Prostate gland (tissue), 2 donors: ENCODE results near the gene FAM222B. TPM values are rescaled to one million over a fixed set of nuclear protein-coding genes. Genes with fewer than 3 reads are reported as not detected.

Experiments
- DNase-seq: peaks from one replicate; pipeline ENCODE4 v3.0.0-alpha.2; 2019; ENCODE audit warnings: low spot score
- H3K27ac ChIP-seq, 2 donors: fragments of 200-600 bp; sonication (generic); 2 replicates each; pipeline ENCODE4 v1.5.1; 2017 to 2019
- H3K27me3 ChIP-seq: fragments of 200-600 bp; sonication (generic); replicated peaks from 2 replicates; pipeline ENCODE4 v1.5.1; 2019; ENCODE audit not compliant: insufficient read depth
- H3K36me3 ChIP-seq, 2 donors: fragments of 200-600 bp; sonication (generic); 1 replicate in 1 of 2; 2 replicates in 1 of 2; pipeline versions ENCODE4 v1.5.1 to v1.8.1; 2017 to 2019
- H3K4me1 ChIP-seq: fragments of 200-600 bp; sonication (generic); replicated peaks from 2 replicates; pipeline ENCODE4 v1.5.1; 2019
- H3K4me3 ChIP-seq, 2 donors: fragments of 200-600 bp; sonication (generic); 2 replicates each; pipeline ENCODE4 v1.5.1; 2017 to 2019
- H3K9me3 ChIP-seq: fragments of 200-600 bp; sonication (generic); 2 replicates; pipeline ENCODE4 v1.5.1; 2017
- POLR2A ChIP-seq: fragments of 450-650 bp; IDR thresholded peaks from one replicate; pipeline ENCODE4 v1.6.1; 2016; ENCODE audit warnings: antibody characterized with exemption, mild to moderate bottlenecking
- POLR2AphosphoS5 ChIP-seq: sonication (generic); formaldehyde crosslinking; IDR thresholded peaks from one replicate; pipeline ENCODE4 v1.6.1; 2017; ENCODE audit warnings: antibody characterized with exemption
- WGBS: methylation state at CpG from one replicate; pipeline ENCODE4 v1.1.5; 2018; 5-methylcytosine and 5-hydroxymethylcytosine counted together
- intact Hi-C: fragments of 100-400 bp; cut with DNase I; formaldehyde crosslinking; loops from one replicate; pipeline ENCODE4 v1.14.2; 2022
- total RNA-seq, 2 donors: library from RNA; depleted of rRNA; stranded (reverse); fragments of >200 nt; gene quantifications; one replicate each; pipeline ENCODE4 v1.1.0, GENCODE V29; 2016
- TF ChIP-seq, protein P1 (sequence below), 4 experiments: fragments of 200-600 bp in 2 of 4; fragments of 450-650 bp in 2 of 4; sonication (generic) in 2 of 4; IDR thresholded peaks; 1 replicate in 3 of 4; 2 replicates in 1 of 4; pipeline ENCODE4 v1.5.1; 2016 to 2019; ENCODE audit warnings: antibody characterized with exemption in 4 of 4, mild to moderate bottlenecking in 2 of 4, moderate library complexity in 2 of 4

FAM222B gene
- total RNA-seq, 2 donors from 2014 or later: 14.9 to 48.9 TPM

- intact Hi-C loops: loop anchor here (10.0 kb wide), 1 partner anchor 90 kb away; the partner anchor contains the start of gene ERAL1
- TF ChIP-seq POLR2A (no peak), POLR2AphosphoS5 (no peak)
- TF ChIP-seq, protein P1, sequence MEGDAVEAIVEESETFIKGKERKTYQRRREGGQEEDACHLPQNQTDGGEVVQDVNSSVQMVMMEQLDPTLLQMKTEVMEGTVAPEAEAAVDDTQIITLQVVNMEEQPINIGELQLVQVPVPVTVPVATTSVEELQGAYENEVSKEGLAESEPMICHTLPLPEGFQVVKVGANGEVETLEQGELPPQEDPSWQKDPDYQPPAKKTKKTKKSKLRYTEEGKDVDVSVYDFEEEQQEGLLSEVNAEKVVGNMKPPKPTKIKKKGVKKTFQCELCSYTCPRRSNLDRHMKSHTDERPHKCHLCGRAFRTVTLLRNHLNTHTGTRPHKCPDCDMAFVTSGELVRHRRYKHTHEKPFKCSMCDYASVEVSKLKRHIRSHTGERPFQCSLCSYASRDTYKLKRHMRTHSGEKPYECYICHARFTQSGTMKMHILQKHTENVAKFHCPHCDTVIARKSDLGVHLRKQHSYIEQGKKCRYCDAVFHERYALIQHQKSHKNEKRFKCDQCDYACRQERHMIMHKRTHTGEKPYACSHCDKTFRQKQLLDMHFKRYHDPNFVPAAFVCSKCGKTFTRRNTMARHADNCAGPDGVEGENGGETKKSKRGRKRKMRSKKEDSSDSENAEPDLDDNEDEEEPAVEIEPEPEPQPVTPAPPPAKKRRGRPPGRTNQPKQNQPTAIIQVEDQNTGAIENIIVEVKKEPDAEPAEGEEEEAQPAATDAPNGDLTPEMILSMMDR (IDR thresholded peaks at IDR 0.05): no peak
- no peak overlapping the region for H3K27ac ChIP-seq
- H3K9me3 ChIP-seq: no peaks in the 10 kb centered on the region
- WGBS: 62% methylated on average over 4 of the region's 4 CpGs
- no peak overlapping the region for H3K4me3 ChIP-seq
- no peaks in the 10 kb centered on the region for H3K36me3 ChIP-seq
- H3K27me3 ChIP-seq: no peaks in the 10 kb centered on the region
- DNase-seq: no peak
- peaks cover 10% of the 10 kb centered on the region for H3K4me1 ChIP-seq
These were observed 77.6 kb downstream of the FAM222B start for GRCh38 chr17:28765038-28765437.

DNA sequence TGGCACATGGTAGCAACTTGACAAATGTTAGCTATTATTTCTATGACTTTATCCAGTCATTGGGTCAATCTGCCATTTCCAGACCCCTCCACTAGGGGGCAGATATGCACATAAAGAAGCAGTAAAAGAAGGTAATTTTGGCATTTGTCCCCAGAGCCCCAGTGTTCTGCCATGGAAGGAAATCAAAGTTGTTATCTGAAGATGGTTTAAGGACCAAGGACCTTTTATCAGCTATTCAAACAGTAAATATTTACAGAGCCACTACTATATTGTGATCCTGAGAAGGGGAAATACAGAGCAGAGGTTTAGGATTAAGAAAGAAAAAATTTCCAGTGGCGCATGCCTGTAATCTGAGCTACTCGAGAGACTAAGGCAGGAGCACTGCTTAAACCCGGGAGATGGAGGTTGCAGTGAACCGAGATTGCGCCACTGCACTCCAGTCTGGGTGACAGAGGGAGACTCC lies 78.8 kb downstream of the FAM222B start:
- Histone ChIP-seq H3K4me1 (peaks cover 10% of the 10 kb centered on the region), H3K9me3 (no peaks in the 10 kb centered on the region), H3K27me3 (no peaks in the 10 kb centered on the region), H3K27ac (no peak overlapping the region), H3K4me3 (no peak overlapping the region), H3K36me3 (no peaks in the 10 kb centered on the region)
- peak; percentile 83 for DNase-seq
- intact Hi-C loops: loop anchor here (5.0 to 10.0 kb wide), 3 partner anchors 91 to 153 kb away; partner anchors contain the start of genes ERAL1 and FLOT2
- TF ChIP-seq, protein P1 (IDR thresholded peaks at IDR 0.05): peak; percentile 80 to 93 (median 90)
- TF ChIP-seq POLR2AphosphoS5 (peak; percentile 74), POLR2A (no peak)
- 39% methylated on average over 5 of the region's 5 CpGs for WGBS

GRCh38 chr17:28763137-28763799 lies 79.3 kb downstream of the FAM222B start:
- Histone ChIP-seq H3K4me3 (no peak overlapping the region), H3K27ac (no peak overlapping the region), H3K36me3 (no peaks in the 10 kb centered on the region), H3K27me3 (no peaks in the 10 kb centered on the region), H3K4me1 (peaks cover 10% of the 10 kb centered on the region), H3K9me3 (no peaks in the 10 kb centered on the region)
- intact Hi-C loops: loop anchor here (5.0 to 10.0 kb wide), 3 partner anchors 92 to 154 kb away; partner anchors contain the start of genes ERAL1 and FLOT2
- DNase-seq: no peak
- WGBS: 97% methylated on average over 1 of the region's 1 CpG
- no peak for TF ChIP-seq POLR2A
- TF ChIP-seq, protein P1 (IDR thresholded peaks at IDR 0.05): no peak
- TF ChIP-seq POLR2AphosphoS5: no peak

DNA sequence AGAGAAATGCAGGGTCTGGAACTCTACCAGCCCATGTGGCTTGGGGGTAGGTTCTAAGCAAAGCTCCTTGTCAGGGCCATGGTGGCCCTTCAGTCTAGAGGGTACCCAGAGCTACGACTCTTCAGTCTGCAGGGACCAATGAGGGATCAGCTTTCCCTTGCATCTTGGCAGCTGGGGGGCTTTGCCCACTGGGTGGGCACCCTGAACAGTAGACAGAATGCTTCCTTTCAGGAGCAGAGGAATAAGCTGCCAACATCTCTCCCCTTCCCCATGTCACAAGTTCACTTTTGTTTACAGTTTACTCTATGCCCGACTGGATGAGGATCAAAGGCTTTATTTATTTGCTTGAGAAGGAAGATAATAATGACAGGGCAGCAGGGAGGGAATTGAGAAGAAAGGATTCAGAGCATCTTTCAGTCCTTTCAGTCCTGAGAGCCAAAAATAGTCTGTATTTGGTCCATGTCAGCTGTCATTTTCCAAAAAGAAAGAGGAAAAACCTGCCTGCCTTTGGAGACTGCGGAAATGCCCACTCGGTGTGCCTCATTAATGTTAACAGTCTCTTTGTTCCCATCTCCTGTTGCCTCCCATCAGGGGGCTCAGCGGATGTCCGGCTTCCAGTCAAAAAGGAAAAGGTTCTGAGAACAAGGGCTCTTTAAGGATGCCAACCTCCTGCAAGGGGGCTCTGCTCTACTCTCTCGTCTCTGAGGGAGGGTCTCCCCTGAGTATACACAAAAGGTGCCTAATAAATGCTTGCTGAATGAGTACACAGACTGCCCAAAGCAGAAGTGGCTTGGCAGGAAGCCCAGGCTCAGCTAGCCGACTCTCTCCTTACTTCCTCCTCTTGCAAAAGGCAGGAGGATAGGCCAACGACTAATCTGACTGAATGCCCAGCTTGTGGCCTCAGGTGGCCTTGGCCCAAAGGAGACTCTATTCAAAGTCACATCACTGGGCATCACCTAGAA lies 81.7 kb downstream of the FAM222B start:
- no peaks in the 10 kb centered on the region for H3K27me3 ChIP-seq
- H3K4me1 ChIP-seq: peaks cover 10% of the 10 kb centered on the region
- WGBS: 20% methylated on average over 9 of the region's 9 CpGs
- no peaks in the 10 kb centered on the region for H3K9me3 ChIP-seq
- peak; percentile 69 for TF ChIP-seq POLR2AphosphoS5
- TF ChIP-seq, protein P1 (IDR thresholded peaks at IDR 0.05): no peak
- peak overlapping the region; percentile 50 to 51 for H3K27ac ChIP-seq
- H3K4me3 ChIP-seq: no peak overlapping the region
- H3K36me3 ChIP-seq: no peaks in the 10 kb centered on the region
- intact Hi-C loops: loop anchor here (5.0 to 10.0 kb wide), 3 partner anchors 94 to 156 kb away; partner anchors contain the start of genes ERAL1 and FLOT2
- peak; percentile 86 for DNase-seq
